ENCODE results near the gene MARVELD2.
A peak's percentile ranks its signal among the peaks of the same experiment; 100 is the strongest.
"Not testable (repeated sequence)": the region's sequence is repeated elsewhere in the genome, so short reads cannot be mapped to it uniquely, and the experiment has no call there.

Gene MARVELD2, protein sequence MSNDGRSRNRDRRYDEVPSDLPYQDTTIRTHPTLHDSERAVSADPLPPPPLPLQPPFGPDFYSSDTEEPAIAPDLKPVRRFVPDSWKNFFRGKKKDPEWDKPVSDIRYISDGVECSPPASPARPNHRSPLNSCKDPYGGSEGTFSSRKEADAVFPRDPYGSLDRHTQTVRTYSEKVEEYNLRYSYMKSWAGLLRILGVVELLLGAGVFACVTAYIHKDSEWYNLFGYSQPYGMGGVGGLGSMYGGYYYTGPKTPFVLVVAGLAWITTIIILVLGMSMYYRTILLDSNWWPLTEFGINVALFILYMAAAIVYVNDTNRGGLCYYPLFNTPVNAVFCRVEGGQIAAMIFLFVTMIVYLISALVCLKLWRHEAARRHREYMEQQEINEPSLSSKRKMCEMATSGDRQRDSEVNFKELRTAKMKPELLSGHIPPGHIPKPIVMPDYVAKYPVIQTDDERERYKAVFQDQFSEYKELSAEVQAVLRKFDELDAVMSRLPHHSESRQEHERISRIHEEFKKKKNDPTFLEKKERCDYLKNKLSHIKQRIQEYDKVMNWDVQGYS

DNA sequence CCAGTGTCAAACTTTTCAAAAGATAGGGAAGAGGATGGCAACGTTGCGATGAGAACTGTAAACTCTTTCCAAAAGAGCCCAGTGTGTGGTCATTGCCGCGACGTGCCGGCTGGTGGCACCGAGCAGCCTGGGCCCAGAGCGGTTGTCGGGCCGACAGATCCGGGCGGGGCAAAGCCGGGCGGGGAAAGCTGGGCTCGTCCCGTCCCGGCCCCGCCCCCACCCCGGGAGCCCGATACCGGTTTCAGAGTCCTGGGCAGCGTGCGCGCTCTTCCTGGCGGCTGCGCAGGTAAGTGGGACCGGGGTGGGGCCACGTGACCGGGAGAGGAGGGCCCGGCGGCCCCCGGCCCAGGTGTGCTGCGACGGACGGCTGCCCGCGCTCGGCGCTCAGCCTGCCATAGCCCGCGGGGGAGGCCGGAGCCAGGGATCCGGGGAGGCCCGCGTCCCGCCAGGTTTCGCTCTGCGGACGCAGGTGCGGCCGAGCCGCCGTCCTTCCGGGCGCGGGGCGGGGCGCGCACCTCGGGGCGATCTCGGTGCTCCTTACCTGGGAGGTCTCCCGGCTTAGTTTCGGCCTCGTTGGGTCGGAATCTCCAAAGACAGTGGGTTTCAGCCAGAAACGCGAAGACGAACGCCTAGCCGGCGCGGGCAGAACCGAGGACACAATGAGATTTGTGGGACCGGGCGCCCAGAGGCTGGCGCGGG is at the start of gene MARVELD2:
TSS of gene MARVELD2 (plus strand) at position 232 of the 699 bp plus-strand sequence. CDS start 4,270 bp downstream, outside the sequence.
- DNase-seq, result peak; percentile 36 to 49

DNA sequence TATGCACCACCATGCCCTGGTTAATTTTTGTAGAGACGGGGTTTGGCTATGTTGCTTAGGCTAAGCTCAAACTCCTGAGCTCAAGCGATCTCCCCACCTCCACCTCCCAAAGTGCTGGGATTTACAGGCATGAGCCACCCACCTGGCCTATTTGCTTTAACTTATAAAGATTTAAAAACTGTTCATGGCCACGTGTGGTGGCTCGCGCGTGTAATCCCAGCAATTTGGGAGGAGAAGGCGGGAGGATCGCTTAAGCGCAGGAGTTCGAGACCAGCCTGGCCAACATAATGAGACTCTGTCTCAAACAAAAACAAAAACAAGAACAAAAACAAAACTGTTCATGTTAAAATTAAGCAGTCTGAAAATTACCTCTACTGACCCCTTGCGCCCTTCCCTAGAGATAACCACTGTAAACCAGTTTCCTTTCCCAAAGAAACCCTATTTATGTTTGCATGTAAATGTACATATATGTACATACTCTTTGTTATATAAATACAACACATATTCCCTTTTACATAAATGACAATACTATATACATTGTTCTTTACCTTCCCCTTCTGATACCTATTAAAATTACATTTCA is 47.1 kb upstream of the MARVELD2 start:
- DNase-seq, result no peak

GRCh38 chr5:69368458-69369339 is 46.2 kb upstream of the MARVELD2 start:
- peak in 1 of 2 experiments; percentile 42 for DNase-seq

GRCh38 chr5:69369340-69370121 is 45.4 kb upstream of the MARVELD2 start, which contains the start of the genes AK6, RAD17 and TAF9:
Gene AK6, minus strand, starts transcription at chr5:69369520. Its CDS starts 30 bp downstream, at chr5:69369490.
Gene RAD17, plus strand, starts transcription at chr5:69369818. Its CDS starts 2,391 bp downstream, at chr5:69372209.
Gene TAF9, minus strand, starts transcription at chr5:69369520. Its CDS starts 3,783 bp downstream, at chr5:69365737.
- DNase-seq, result peak; percentile 87 to 88

- not testable (repeated sequence) for DNase-seq
Observed at GRCh38 chr5:69370335-69370734, 44.6 kb upstream of the MARVELD2 start.

DNA sequence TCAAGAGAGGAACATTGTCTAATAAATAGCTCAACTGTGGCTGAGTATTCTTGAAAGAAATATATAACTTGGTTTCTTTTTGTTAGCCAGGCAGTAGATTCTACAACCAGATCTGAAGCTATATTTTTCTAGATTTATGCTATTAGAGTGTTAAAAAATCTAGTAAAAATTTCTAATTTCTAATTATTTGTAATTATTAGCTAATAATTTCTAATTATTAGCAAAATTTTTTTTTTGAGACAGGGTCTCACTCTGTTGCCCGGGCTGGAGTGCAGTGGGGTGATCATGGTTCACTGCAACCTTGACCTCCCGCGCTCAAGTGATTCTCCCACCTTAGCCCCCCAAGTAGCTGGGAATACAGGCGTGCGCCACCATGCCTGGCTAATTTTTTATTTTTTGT is 42.5 kb upstream of the MARVELD2 start:
- no peak for DNase-seq

- no peak for DNase-seq
Observed at GRCh38 chr5:69374911-69375446, 39.9 kb upstream of the MARVELD2 start.

DNA sequence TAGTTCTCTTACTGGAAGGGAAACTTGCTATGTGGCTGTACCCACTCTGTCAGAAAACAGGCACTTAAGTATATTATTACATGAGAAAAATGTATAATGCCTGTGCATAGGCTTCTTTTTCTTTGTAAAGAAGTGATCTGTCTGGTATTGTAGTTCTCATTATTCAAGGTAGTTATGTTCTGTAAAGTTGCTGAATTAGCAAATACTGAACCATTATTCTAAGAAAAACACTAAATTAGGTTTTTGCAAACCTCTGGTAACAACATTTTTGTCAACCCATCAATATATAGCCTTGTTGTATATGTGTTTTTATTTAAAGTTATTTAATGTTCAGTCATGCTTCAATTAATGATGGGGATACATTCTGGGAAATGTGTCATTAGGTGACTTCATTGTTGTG is 36.5 kb upstream of the MARVELD2 start:
- DNase-seq, result no peak

- DNase-seq, result no peak
Observed at GRCh38 chr5:69404659-69405330, 10.1 kb upstream of the MARVELD2 start.

- no peak for DNase-seq
Observed at GRCh38 chr5:69415584-69415958, 655 bp downstream of the MARVELD2 start.

DNA sequence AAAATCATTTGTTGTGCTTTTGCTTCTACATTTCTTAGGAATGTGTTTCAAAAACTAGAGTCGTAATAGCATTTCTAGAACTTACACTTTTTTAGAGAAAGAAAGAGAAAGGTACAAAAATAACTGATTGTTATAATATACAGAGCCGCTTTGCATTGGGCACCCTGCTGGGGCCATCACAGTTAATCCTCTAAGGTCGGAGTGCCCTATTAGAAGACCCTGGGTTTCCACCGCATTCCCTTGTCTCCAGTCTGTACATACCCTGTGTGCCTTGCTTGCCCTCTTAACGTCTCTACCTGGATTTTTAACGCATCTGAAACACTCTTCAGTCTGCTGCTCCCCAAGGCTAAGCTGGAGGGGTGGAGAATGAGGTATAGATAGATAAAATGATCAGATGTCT is 1.3 kb downstream of the MARVELD2 start:
- no peak for DNase-seq

- DNase-seq, result no peak
Observed at GRCh38 chr5:69416699-69417098, 1.8 kb downstream of the MARVELD2 start.

GRCh38 chr5:69418554-69418953 is 3.6 kb downstream of the MARVELD2 start:
- DNase-seq, result no peak

DNA sequence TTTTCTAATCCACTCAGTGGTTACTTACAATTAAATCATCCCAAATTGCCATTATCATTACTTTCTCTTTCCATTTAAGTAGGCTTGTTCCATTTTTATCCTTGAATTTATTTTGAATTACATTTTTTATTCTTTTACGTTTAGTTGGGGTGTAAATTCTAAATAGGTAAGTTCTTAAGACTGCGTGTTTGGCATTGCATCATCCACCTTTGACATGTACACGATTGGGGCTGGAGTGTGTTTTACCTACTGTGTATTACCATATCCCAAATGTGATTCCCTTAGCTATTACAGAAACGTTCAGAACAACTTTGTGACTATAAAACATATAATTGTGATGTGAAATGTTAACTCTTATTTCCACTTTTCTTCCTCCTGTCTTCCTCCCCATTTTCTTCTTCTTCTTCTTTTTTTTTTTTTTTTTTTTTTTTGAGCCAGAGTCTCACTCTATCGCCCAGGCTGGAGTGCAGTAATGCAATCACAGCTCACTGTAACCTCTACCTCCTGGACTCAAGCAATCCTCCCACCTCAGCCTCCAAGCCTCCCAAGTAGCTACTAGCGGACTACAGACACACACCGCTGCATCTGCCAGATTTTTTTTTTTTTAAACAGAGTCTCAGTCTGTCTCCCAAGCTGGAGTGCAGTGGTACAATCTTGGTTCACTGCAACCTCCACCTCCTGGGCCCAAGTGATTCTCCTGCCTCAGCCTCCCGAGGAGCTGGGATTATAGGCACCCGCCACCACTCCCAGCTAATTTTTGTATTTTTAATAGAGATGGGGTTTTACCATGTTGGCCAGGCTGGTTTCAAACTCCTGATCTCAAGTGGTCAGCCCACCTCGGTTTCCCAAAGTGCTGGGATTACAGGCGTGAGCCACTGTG is 16.7 kb downstream of the MARVELD2 start:
- no peak for DNase-seq

- DNase-seq, result no peak
Observed at GRCh38 chr5:69432412-69433206, 17.7 kb downstream of the MARVELD2 start.

- DNase-seq, result not testable (repeated sequence)
Observed at GRCh38 chr5:69435276-69435884, 20.5 kb downstream of the MARVELD2 start.

- DNase-seq, result no peak
Observed at GRCh38 chr5:69444127-69444754, 29.3 kb downstream of the MARVELD2 start.

Data from stimulated activated CD4-positive, alpha-beta T cell treated with anti-CD3 and anti-CD28 coated beads, Interleukin-4, amount 100 ng/mL, for 4 hours (primary cell).